Fibroblast of skin of back (primary cell): ENCODE measurements around the gene LRRC27.
"Not testable (repeated sequence)": the region's sequence is repeated elsewhere in the genome, so short reads cannot be mapped to it uniquely, and the experiment has no call there.

Experiments
- DNase-seq: peaks from one replicate; pipeline ENCODE4 v3.0.0-alpha.2; 2013

The LRRC27 gene

GRCh38 chr10:132316133-132316532, 15.9 kb upstream of the LRRC27 start:
- DNase-seq = no peak

GRCh38 chr10:132317477-132317876, 14.5 kb upstream of the LRRC27 start:
- DNase-seq = not testable (repeated sequence)

DNA sequence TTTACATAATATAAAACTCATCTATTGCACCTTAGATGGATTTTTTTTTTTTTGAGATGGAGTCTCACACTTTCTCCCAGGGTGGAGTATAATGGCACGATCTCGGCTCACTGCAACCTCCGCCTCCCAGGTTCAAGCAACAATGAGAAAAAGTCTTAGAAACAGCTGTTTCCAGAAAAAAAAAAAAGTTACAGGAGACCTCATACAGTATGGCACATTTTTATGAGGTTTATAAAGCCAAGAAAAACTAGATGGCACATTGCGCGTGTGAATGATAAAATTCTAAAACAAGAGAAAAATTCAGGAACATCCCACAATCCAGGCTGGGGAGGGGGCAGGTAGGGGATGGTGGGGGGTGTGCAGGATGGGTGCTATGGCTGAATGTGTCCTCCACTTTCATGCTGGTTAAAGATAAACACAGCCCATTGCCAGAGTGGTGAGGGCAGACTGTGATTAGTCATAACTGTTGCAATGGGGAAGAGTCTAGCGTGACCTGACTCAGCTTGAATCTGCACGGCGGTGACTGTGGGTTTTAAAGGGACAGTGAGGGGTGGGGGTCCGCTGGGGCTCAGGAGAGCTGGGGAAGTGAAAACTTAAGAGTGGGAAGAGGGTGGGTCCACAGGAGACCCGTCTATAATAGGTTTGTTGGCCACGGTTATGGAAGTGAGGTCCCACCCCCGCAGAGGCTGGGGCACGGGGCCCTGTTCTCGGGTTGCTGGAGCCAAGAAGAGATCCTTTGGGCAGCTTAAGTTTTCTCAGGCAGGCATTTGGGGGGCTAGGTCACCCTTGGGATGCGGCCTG, 11.9 kb upstream of the LRRC27 start:
- peak; percentile 91 for DNase-seq

GRCh38 chr10:132320654-132321469, 11.1 kb upstream of the LRRC27 start:
- DNase-seq = no peak

DNA sequence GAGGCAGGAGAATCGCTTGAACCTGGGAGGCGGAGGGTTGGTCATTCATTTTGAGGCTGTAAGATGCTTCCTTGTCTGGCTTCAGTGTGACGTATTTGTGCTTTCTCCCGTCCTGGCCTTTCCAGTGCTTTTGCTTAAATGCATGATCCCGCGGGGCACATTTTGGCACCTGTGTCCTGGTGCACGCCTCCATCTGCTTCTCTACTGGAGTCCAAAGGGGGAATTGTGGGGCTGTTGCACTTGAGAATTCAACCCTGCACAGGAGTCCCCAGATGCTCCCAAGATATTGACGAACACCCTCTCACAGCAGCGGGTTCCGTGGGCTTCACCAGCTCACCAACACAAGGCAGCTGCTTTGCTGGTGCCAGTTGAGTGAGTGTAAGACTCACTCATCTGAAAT, 10.3 kb upstream of the LRRC27 start:
- DNase-seq = no peak

GRCh38 chr10:132322586-132323048, 9.4 kb upstream of the LRRC27 start:
- no peak for DNase-seq

DNA sequence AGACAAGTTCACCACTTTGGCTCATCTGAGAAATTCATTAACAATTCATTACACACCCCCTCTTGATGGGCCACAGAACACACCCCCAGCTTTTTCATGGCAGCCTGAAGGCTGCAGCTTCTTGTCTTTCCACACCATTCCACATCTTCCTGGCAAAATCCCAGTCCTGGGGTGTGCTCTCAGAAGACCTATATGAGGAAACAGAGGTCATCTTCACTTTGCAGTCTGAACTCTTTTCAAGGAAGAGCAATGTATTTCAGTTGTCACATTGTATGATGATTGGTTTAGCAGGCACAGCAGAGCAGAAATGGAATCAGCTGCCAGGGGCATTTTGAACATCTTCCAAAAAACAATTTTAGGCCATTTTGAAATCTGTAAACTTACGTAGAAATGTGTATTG, 7.8 kb upstream of the LRRC27 start:
- DNase-seq = no peak

GRCh38 chr10:132326344-132326889, 5.6 kb upstream of the LRRC27 start:
- no peak for DNase-seq

GRCh38 chr10:132326925-132327324, 5.1 kb upstream of the LRRC27 start:
- DNase-seq = no peak

- DNase-seq = no peak
Measured at GRCh38 chr10:132328106-132328505, 3.9 kb upstream of the LRRC27 start.

GRCh38 chr10:132328738-132329137, 3.3 kb upstream of the LRRC27 start:
- no peak for DNase-seq

GRCh38 chr10:132329565-132330485, 2.2 kb upstream of the LRRC27 start:
- DNase-seq = peak; percentile 78

GRCh38 chr10:132330486-132330833, 1.5 kb upstream of the LRRC27 start:
- no peak for DNase-seq

GRCh38 chr10:132332433-132332754, 401 bp downstream of the LRRC27 start:
- DNase-seq = no peak

- no peak for DNase-seq
Measured at GRCh38 chr10:132333386-132333785, 1.4 kb downstream of the LRRC27 start.

GRCh38 chr10:132334631-132335188, 2.7 kb downstream of the LRRC27 start:
- no peak for DNase-seq

DNA sequence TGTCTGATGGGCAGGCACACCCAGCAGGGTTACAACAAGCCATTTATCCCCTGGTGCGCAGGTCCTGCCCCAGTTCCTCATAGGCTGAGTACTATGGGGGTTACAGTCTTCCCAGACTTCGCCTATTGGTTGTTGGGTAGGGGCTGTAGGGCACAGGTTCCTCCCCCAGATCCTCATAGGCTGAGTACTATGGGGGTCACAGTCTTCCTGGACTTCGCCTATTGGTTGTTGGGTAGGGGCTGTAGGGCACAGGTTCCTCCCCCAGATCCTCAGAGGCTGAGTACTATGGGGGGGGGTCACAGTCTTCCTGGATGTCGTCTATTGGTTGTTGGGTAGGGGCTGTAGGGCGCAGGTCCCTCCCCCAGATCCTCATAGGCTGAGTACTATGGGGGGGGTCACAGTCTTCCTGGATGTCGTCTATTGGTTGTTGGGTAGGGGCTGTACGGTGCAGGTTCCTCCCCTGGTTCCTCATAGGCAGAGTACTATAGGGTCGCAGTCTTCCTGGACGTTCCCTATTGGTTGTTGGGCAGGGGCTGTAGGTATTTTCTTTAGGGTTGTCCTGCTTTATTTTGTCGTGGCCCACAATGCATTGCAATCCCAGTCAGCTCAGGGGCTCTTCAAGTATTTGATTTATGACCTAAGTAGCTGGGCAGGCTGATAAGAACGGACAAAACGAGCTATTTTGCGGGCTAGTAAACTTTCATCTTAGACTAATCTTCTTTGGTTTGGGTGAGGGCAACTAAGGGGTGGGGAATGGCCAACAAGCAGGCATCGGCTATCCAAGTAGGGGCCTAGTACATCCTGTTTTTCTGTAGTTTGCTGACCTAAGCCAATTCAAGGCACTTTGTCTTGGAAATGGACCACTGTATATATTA, 3.4 kb downstream of the LRRC27 start:
- no peak for DNase-seq

GRCh38 chr10:132336064-132336746, 4.2 kb downstream of the LRRC27 start:
- DNase-seq = no peak

DNA sequence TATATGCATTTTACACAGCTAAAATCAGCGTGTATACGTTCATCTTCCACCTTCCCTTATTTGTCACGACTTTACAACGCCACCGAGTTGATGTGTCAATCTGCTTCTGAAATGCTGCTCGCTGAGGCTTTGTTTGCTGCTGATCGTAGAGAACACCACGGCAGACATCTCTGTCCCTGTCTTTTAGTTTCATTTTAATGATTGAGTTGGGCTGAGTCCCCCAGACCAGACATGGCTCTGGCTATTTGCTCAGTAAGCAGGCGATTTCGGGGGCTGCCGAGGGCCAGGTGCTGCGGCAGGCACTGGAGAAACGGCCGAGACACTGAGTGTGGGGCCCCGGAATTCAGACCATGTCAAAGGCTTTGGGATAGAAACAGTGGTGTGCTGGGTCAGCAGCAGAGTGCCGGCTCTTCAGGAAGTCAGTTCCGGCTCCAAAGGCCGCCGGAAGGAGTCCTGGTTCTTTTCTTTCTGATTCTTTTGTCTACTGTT, 5.0 kb downstream of the LRRC27 start:
- DNase-seq = no peak

DNA sequence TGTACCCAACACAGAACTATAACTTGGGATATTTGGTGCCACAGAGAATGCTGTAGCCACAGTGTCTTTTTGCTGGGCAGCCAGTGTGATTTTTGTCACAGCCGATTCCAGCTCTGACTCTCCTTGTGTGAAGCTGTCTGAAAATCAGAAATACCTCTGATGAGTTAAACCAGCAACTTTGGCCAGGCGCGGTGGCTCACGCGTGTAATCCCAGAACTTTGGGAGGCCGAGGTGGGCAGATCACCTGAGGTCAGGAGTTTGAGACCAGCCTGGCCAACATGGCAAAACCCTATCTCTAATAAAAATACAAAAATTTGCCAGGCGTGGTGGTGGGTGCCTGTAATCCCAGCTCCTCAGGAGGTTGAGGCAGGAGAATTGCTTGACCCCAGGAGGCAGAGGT, 5.9 kb downstream of the LRRC27 start:
- not testable (repeated sequence) for DNase-seq
